Middle frontal gyrus (tissue), 1 donor: ENCODE measurements around the gene COPB2.
"Not testable (repeated sequence)": the region's sequence is repeated elsewhere in the genome, so short reads cannot be mapped to it uniquely, and the experiment has no call there.

ENCODE experiments used
- DNase-seq: peaks from one replicate; pipeline ENCODE4 v3.0.0-alpha.2; 2015; ENCODE audit warnings: low spot score; ENCODE audit errors: extremely low spot score

Gene COPB2

GRCh38 chr3:139389552-139390368 is at the start of gene COPB2:
COPB2 (minus strand) TSS chr3:139389647; CDS start chr3:139389550, 97 bp downstream.
- DNase-seq: peak; percentile 98

- DNase-seq: no peak
These were observed 45.4 kb upstream of the COPB2 start for GRCh38 chr3:139434764-139435307.

GRCh38 chr3:139434228-139434627 is 44.8 kb upstream of the COPB2 start:
- DNase-seq: no peak

GRCh38 chr3:139433089-139433488 is 43.6 kb upstream of the COPB2 start:
- DNase-seq: no peak

GRCh38 chr3:139430493-139430892 is 41.0 kb upstream of the COPB2 start:
- no peak for DNase-seq

- peak; percentile 74 for DNase-seq
These were observed 38.0 kb upstream of the COPB2 start for GRCh38 chr3:139427283-139428060.

GRCh38 chr3:139425745-139426400 is 36.4 kb upstream of the COPB2 start:
- no peak for DNase-seq

GRCh38 chr3:139423232-139423631 is 33.8 kb upstream of the COPB2 start:
- DNase-seq: no peak

- DNase-seq: no peak
These were observed 32.0 kb upstream of the COPB2 start for GRCh38 chr3:139421460-139421859.

- DNase-seq: no peak
These were observed 31.6 kb upstream of the COPB2 start for GRCh38 chr3:139421040-139421439.

GRCh38 chr3:139418144-139418543 is 28.7 kb upstream of the COPB2 start:
- DNase-seq: no peak

GRCh38 chr3:139416275-139416674 is 26.8 kb upstream of the COPB2 start:
- no peak for DNase-seq

GRCh38 chr3:139414608-139415224 is 25.3 kb upstream of the COPB2 start:
- DNase-seq: no peak

- not testable (repeated sequence) for DNase-seq
These were observed 23.4 kb upstream of the COPB2 start for GRCh38 chr3:139412891-139413290.

- not testable (repeated sequence) for DNase-seq
These were observed 11.7 kb upstream of the COPB2 start for GRCh38 chr3:139401155-139401554.

- no peak for DNase-seq
These were observed 7.3 kb upstream of the COPB2 start for GRCh38 chr3:139396707-139397106.

- DNase-seq: no peak
These were observed 4.7 kb upstream of the COPB2 start for GRCh38 chr3:139394116-139394515.

- DNase-seq: no peak
These were observed 461 bp downstream of the COPB2 start for GRCh38 chr3:139388821-139389551.

- no peak for DNase-seq
These were observed 1.4 kb downstream of the COPB2 start for GRCh38 chr3:139388077-139388476.

GRCh38 chr3:139382291-139382690 is 7.2 kb downstream of the COPB2 start:
- not testable (repeated sequence) for DNase-seq

- no peak for DNase-seq
These were observed 8.9 kb downstream of the COPB2 start for GRCh38 chr3:139380575-139380974.
